ENCODE measurements around the gene DEXI.
A peak's percentile ranks its signal among the peaks of the same experiment; 100 is the strongest.

The DEXI gene
- 9.4 to 84.9 (median 37.6) reads per million in 18 experiments for total RNA-seq

DNA sequence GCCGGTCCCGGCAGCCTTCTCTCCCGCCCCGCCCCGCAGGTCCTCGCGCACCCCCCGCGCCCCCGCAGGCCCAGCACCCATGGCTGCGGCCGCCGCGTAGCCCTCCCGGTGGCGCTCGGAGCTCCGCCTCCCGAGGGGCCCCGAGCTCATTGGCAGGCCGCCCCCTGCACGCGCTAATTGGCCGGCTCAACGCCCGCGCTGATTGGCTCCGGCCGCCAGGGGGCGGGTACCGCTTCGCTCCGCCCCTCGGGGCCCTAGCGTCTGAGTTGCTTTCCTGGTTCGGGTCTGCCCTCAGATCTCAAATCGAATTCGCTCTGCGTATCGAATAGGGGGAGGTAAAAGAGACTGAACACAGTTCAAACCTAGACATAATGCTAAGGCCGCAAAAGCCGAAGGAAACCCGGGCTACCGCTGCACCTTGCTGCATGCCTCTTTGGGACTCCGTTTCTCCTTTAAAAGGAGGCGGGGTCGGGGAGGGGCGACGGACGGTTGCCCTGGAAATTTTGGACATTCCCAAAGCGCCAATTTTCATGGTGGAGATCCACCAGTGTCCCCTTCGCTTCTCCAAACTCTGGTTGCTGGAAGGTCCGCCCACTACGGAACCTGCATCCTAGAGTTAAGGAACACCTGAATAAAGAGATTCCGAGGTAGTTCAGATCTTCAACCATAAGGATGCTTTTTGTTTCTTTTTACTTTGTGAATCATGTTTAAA is at the start of gene DEXI:
Gene DEXI, minus strand, starts transcription at position 117 of the 712 bp plus-strand sequence. CDS start 463 bp downstream, outside the sequence.
- peak; percentile 95 to 96 for DNase-seq

- peak in 1 of 2 donors; percentile 33 for DNase-seq
Measured at GRCh38 chr16:10990378-10990777, 48.1 kb upstream of the DEXI start.

- DNase-seq = no peak
Measured at GRCh38 chr16:10989559-10989958, 47.3 kb upstream of the DEXI start.

DNA sequence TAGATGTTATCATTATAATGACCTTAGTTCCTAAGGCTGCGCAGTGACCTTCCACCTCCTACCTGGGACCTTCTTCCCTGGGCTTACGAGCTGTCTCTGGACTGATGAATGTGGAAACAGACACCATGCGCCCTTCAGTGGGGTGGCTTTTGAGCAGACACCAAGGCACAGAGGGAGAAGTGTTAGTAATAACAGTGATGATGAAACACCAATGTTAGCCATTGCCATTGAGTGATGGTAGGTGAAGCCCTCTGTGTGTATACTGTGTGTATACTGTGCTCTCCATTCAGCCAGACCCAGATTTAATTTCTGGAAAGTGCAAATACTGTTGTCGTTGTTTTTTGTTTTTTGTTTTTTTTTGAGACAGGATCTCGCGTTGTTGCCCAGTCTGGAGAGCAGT is 46.6 kb upstream of the DEXI start:
- peak in 1 of 2 donors; percentile 16 for DNase-seq

- peak in 1 of 2 donors; percentile 9 for DNase-seq
Measured at GRCh38 chr16:10988164-10988803, 46.0 kb upstream of the DEXI start.

GRCh38 chr16:10987361-10988163 is 45.3 kb upstream of the DEXI start:
- DNase-seq = no peak

GRCh38 chr16:10984509-10984908 is 42.2 kb upstream of the DEXI start:
- DNase-seq = no peak

DNA sequence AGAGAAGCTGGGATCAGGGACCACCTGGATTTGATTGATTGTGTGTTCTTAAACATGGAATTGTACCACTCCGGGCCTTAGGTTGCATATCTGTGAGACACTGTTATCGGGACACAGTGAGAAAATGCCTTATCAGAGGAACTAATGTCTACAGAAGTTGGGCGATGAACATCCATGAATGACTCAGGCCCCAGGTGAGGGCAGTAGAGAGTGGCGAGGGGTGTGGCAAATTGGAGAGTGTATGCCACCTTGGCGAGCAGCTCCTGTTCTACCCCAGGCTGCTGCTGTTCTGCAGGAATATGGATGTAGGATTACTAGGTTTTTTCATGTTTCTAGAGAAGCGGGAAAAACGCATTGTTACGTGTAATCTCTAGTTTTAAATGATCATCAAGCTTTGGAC is 40.9 kb upstream of the DEXI start:
- no peak for DNase-seq

DNA sequence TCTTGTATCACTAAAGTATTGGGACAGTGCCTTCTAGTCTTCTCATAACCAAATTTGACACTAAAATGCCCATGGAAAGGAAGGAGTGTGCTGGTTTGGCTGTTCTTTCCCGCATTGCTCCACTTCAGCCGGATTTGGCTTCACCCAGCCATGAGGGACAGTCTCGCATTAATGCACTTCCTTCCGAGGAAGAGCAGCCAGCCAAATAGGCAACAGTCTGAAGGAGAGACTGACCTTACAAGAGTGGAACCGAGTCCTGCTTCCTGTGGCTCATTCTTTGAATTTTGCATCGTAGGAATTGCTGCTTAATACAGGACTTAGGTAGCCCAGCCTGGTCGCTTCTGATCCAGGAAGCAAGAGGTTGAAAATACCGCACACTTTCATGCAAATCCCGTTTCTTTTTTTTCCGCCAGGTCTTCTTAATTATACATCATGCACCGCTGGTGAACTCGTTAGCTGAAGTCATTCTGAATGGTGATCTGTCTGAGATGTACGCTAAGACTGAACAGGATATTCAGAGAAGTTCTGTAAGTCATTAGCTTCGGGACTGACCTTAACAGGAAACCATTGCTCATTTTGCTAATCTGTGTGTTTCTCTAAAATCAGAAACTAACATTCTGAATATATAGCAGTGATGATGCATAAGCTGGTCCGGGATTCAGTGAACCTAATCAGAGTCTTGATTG is 40.3 kb upstream of the DEXI start:
- no peak for DNase-seq

DNA sequence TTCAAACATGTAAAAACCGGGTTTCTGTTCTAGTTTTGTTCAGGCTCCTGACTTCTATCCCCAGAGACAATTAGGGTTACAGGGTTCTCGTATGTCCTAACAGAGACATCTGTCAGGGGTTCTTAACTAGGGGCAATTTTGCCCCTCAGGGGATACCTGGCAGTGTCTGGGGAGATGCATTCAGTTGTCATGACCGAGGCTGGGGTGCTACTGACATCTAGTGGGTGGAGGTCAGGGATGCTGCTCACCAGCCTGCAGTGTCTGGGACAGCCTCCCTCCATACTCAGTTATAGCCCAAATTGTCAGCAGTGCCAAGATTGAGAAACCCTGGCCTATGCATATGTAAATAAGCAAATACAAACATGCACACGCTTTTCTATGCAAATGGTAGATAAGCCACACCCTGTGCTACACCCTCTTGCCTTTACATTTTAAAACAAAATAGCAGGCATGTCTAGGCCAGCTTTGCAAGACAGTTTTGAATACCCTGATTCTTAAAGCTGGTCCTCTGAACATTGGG is 39.5 kb upstream of the DEXI start:
- peak; percentile 7 to 35 for DNase-seq

- no peak for DNase-seq
Measured at GRCh38 chr16:10980813-10981212, 38.5 kb upstream of the DEXI start.

DNA sequence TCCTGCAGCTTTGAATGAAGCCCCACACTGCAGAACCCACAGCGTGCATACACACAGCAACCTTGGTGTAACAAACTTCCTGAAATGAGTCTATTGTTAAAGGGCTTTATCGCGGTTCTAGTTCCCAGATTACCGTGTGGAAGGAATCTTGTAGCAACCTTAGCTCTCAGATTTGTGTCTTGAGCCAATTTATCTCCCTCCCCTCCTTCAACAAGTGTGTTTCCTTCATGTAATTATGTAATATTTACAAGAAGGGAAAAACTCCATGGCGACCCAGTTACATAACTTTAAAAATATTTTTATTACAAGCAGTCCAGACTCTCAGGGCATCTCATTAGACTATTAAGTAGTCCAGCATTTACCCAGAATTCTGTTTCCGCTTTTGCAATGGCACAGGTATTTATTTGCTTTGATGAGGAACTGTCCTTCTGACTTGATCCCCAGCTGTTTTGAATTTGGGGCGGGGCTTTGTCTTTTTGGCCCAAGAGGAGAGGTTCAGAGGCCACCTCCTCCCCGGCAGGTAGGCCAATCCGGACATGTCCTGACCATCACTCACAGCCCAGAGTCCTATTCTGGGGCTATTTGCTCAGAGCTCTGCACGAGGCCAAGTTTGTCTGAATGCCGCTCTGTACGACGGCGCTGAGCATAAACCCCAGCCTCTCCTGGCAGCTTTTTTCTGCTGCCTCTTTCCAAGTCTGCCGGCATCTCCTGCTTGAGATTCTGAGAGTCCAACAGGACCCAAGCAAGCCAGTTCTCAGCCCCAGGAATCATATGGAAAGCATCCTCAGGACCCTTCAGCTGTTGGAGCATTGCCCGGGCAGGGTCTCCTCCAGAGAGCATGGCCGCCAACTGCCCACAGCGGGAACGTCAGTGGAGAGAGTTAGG is 37.7 kb upstream of the DEXI start:
- no peak for DNase-seq

DNA sequence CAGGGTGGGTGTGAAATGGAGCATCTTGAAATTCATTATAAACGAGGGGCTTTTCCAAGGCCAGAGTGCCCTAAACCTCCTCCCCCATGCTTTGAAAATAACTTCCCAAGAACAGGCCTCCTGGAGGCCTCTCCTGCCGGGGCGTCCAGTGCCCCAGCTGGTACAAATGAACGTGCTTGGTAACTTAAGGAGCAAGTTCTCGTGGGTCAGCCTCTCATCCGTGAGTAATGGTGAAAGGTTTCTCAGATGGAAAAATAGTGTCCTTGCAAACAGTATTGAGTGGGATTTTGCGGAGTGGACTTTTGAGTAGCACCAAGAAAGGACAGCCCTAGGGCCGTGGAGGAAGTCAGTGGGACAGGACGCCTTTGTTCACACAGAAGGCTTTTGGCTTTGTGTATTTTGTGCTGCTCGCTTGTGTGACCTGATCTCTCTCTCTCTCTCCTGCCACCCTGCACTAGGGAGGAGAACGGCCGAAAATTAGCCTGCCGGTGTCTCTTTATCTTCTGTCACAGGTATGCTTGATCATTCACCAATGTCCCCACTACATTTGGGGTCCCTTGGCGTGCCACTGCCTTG is 36.7 kb upstream of the DEXI start:
- no peak for DNase-seq

- no peak for DNase-seq
Measured at GRCh38 chr16:10978124-10978523, 35.9 kb upstream of the DEXI start.

GRCh38 chr16:10976634-10977033 is 34.4 kb upstream of the DEXI start:
- DNase-seq = no peak

DNA sequence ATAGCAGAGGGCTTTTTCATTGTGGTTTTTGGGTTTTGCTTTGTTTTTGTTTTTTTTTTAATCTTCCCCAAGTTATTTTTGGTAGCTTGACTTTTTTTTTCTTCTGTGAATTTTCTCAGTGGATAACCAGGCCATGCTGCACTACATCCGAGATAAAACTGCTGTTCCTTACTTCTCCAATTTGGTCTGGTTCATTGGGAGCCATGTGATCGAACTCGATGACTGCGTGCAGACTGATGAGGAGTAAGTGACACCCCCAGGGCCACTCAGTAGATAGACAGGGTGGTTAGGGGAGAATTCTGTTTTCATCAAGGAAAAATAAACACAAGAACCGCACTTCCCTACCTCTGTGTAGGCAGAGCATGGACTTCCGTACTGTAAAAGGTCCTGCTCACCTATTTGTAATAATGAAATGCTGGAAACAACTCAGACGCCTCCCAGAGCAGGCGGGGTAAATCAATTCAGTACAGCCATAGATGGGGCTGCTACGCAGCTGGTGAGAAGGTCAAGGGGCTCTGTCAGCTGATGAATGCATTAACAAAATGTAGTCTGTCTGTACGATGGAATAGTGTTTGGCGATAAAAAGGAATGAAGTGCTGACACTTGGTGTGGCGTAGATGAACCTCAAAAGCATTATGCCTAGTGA is 30.7 kb upstream of the DEXI start:
- peak in 1 of 2 donors; percentile 9 for DNase-seq

DNA sequence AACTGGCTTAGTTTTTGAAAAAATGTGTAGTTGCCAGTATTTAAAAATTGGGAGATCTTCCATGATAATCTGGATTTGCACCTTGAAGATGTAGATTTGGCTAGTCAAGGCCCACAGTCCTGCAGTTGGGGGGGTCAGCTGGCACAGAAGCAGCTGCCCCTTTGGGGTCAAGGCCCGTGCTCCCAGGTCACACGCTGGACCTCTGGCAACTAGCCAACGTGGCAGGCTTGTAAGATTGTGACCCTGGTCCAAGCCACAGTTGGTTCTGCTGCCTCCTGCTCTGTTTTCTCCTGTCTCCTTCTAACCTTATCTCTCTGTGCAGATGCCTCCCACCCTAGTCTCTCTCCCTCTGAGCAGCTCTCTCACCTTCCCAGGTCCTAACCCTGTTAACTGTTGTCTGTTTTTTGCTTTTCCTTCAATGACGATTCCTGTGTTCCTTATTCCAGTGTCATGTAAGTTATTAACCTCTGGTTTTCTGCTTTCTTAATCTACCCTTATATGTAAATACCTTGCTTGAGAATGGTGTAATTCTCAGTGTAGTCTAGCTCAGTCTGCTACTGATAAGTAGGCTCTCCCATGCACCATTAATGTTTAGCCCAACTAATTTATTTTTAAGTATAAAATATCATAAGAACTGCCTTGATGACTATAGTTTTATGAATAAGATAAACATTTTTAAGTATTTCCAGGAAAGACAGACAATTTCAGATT is 30.0 kb upstream of the DEXI start:
- DNase-seq = no peak

DNA sequence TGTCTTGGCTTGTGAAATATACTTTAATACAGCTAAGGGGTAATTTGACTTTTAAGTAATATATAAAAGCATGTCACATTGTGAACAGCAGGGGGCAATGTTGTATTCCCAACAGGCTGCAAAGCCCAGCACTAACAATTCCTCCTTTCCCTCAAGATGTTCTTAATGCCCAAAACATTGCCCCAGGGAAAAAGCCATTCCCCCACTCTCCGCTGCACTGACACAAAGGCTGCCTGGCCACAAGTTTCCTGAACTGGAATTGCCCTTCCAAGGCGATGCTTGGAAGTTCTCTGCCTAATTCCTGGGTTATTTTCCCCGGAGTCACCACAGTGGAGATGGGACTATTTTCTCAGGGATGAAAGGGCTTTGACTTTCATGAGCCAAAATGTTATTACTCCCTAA is 29.3 kb upstream of the DEXI start:
- DNase-seq = peak; percentile 60 to 68

- DNase-seq = peak in 1 of 2 donors; percentile 8
Measured at GRCh38 chr16:10970065-10970464, 27.8 kb upstream of the DEXI start.

DNA sequence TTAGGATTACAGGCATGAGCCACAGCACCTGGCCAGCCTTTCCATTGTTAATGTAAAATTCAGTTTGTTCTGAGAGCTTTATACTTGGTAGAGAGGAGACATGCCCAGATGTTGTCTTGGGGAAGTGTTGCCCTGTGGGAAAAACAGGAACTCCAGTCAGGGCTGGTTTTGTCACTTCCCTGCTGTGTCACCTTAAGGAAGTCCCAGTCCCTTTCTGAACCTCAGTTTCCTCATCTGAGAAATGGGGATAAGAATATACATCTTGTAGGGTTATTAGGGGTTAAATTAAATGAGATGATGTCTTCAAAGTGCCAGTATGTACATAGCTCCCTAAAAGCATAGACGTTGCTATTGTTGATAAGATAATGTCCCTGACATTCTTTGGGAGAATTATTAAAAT is 27.3 kb upstream of the DEXI start:
- peak; percentile 71 to 89 for DNase-seq

Data from inflammatory macrophage (primary cell).